OCI-LY7 (cell line): ENCODE measurements around the gene TRMT61A. TPM values are rescaled to one million over a fixed set of nuclear protein-coding genes. Genes with fewer than 3 reads are reported as not detected.

Experiments used
- BruUV-seq: library from RNA; stranded (reverse); fragments of 400-500 nt; replicated peaks from 2 replicates; lab custom pipeline; 2021; lab: Mats Ljungman, UMichigan
- CTCF ChIA-PET: fragments of 300-600 bp; sonication (Branson Sonifier 250); formaldehyde crosslinking; loops from one replicate; lab custom pipeline; 2022; ENCODE audit warnings: antibody characterized with exemption; ENCODE audit not compliant: unreplicated experiment; lab: Charles Lee
- POLR2A ChIA-PET: fragments of 300-600 bp; sonication (Branson Sonifier 250); formaldehyde crosslinking; loops from one replicate; lab custom pipeline; 2022; ENCODE audit warnings: antibody characterized with exemption; lab: Charles Lee
- DNase-seq: peaks from one replicate; pipeline ENCODE4 v3.0.0-alpha.2; 2015; ENCODE audit warnings: low spot score
- H2AFZ ChIP-seq: fragments of 200-600 bp; sonication (generic), shearing (Covaris generic); 2 replicates; pipeline ENCODE4 v1.6.1; 2014; ENCODE audit warnings: mild to moderate bottlenecking, antibody characterized with exemption, low read length, moderate library complexity
- H3K27ac ChIP-seq: fragments of 200-600 bp; sonication (generic); 2 replicates; pipeline ENCODE4 v1.5.1; 2014; ENCODE audit warnings: mixed run types, low read depth, mild to moderate bottlenecking, moderate library complexity, low read length, inconsistent platforms; ENCODE audit not compliant: poor library complexity, severe bottlenecking
- H3K36me3 ChIP-seq: fragments of 200-600 bp; sonication (generic); 2 replicates; pipeline ENCODE4 v1.6.1; 2014; ENCODE audit warnings: mild to moderate bottlenecking, antibody characterized with exemption, low read length, moderate library complexity, mixed read lengths; ENCODE audit not compliant: insufficient read depth
- H3K4me1 ChIP-seq: fragments of 200-600 bp; sonication (generic); 2 replicates; pipeline ENCODE4 v1.5.1; 2014; ENCODE audit warnings: mild to moderate bottlenecking, low read length; ENCODE audit not compliant: insufficient read depth, poor library complexity, severe bottlenecking
- H3K4me2 ChIP-seq: fragments of 200-600 bp; sonication (generic); 2 replicates; pipeline ENCODE4 v1.6.1; 2014; ENCODE audit warnings: mild to moderate bottlenecking, low read length
- H3K4me3 ChIP-seq: fragments of 200-600 bp; sonication (generic); 2 replicates; pipeline ENCODE4 v1.5.1; 2014; ENCODE audit warnings: mild to moderate bottlenecking, low read depth, low read length; ENCODE audit not compliant: poor library complexity, severe bottlenecking
- H3K79me2 ChIP-seq: fragments of 200-600 bp; sonication (generic); 2 replicates; pipeline ENCODE4 v1.6.1; 2016; ENCODE audit warnings: low read depth, mild to moderate bottlenecking, low read length, moderate library complexity, mixed read lengths; ENCODE audit not compliant: insufficient read depth
- H3K9me2 ChIP-seq: fragments of 200-600 bp; sonication (generic); 2 replicates; pipeline ENCODE4 v1.6.1; 2016; ENCODE audit warnings: mild to moderate bottlenecking, low read length, mixed read lengths; ENCODE audit not compliant: insufficient read depth
- H3K9me3 ChIP-seq: fragments of 200-600 bp; sonication (generic); 2 replicates; pipeline ENCODE4 v1.6.1; 2014; ENCODE audit warnings: mild to moderate bottlenecking, mixed run types, low read length, mixed read lengths
- H4K20me1 ChIP-seq: fragments of 200-600 bp; sonication (generic); 2 replicates; pipeline ENCODE4 v1.6.1; 2014; ENCODE audit warnings: mild to moderate bottlenecking, antibody characterized with exemption, low read length, moderate library complexity, mixed read lengths; ENCODE audit not compliant: insufficient read depth
- CTCF ChIP-seq: fragments of 200-600 bp; sonication (generic); conservative IDR thresholded peaks from 2 replicates; pipeline ENCODE4 v1.5.1; 2014; ENCODE audit warnings: mild to moderate bottlenecking, antibody characterized with exemption, low read length, moderate library complexity, mixed read lengths
- EZH2phosphoT487 ChIP-seq: fragments of 200-600 bp; sonication (generic); IDR thresholded peaks from 2 replicates; pipeline ENCODE4 v1.6.1; 2018; ENCODE audit warnings: low read depth, borderline replicate concordance, mild to moderate bottlenecking, mixed run types, antibody characterized with exemption, low read length, moderate library complexity, mixed read lengths
- intact Hi-C: fragments of 100-400 bp; cut with micrococcal nuclease; formaldehyde crosslinking; loops from one replicate; pipeline ENCODE4 v1.10.0; 2022; ENCODE audit not compliant: unreplicated experiment
- total RNA-seq, 2 experiments: library from RNA; depleted of rRNA in 1 of 2; stranded (reverse); fragments of >200 nt in 1 of 2; shearing (Covaris generic) in 1 of 2; gene quantifications; 2 replicates each; pipeline ENCODE4 v1.2.3, GENCODE V29; 2014 to 2022

TRMT61A gene
- total RNA-seq, 2 experiments from 2014 or later, result 13.1 to 17.1 TPM

- Histone ChIP-seq H3K79me2 (peaks cover 93% of the 10 kb centered on the region), H3K27ac (peak overlapping the region; percentile 71), H3K4me3 (peak overlapping the region; percentile 86), H3K4me2 (peak overlapping the region; percentile 88), H3K9me3 (no peaks in the 10 kb centered on the region), H3K4me1 (peaks cover 49% of the 10 kb centered on the region), H4K20me1 (peaks cover 33% of the 10 kb centered on the region), H3K9me2 (no peaks in the 10 kb centered on the region), H3K36me3 (peaks cover 34% of the 10 kb centered on the region), H2AFZ (peak overlapping the region; percentile 92)
- no peak for DNase-seq
- ChIA-PET CTCF (no interaction called here), POLR2A (interaction anchor here (0.6 to 0.7 kb wide), 2 partner anchors 35 to 145 kb away, joined by 3 to 16 read pairs; no protein-coding TSS in a partner anchor)
- intact Hi-C loops, result loop anchor here (5.0 to 10.0 kb wide), 5 partner anchors 46 to 352 kb away; partner anchors contain the start of genes KLC1 and PPP1R13B
- BruUV-seq, result TSS peak; percentile 79
- TF ChIP-seq EZH2phosphoT487 (no peak), CTCF (no peak)
Measured at GRCh38 chr14:103563226-103563620, 34.2 kb downstream of the TRMT61A start.

- Histone ChIP-seq H4K20me1 (peaks cover 27% of the 10 kb centered on the region), H3K9me3 (no peaks in the 10 kb centered on the region), H3K79me2 (peaks cover 85% of the 10 kb centered on the region), H3K4me2 (peak overlapping the region; percentile 88), H3K4me1 (peaks cover 49% of the 10 kb centered on the region), H3K9me2 (no peaks in the 10 kb centered on the region), H3K4me3 (peak overlapping the region; percentile 86), H2AFZ (no peak overlapping the region), H3K27ac (peak overlapping the region; percentile 71), H3K36me3 (peaks cover 27% of the 10 kb centered on the region)
- POLR2A ChIA-PET, result interaction anchor here (0.5 to 0.7 kb wide), 3 partner anchors 29 to 105 kb away, joined by 3 read pairs; no protein-coding TSS in a partner anchor
- intact Hi-C loops, result loop anchor here (5.0 to 10.0 kb wide), 5 partner anchors 47 to 351 kb away; partner anchors contain the start of genes KLC1 and PPP1R13B
- no TSS peak for BruUV-seq
- TF ChIP-seq EZH2phosphoT487, result no peak
- TF ChIP-seq CTCF, result no peak
- DNase-seq, result no peak
- CTCF ChIA-PET, result no interaction called here
Measured at GRCh38 chr14:103563844-103564505, 35.0 kb downstream of the TRMT61A start.

- Histone ChIP-seq H3K4me1 (peaks cover 22% of the 10 kb centered on the region), H3K9me3 (no peaks in the 10 kb centered on the region), H2AFZ (no peak overlapping the region), H3K4me3 (no peak overlapping the region), H3K27ac (no peak overlapping the region), H3K36me3 (peaks cover 30% of the 10 kb centered on the region), H4K20me1 (no peaks in the 10 kb centered on the region), H3K9me2 (no peaks in the 10 kb centered on the region), H3K4me2 (no peak overlapping the region), H3K79me2 (peaks cover 40% of the 10 kb centered on the region)
- POLR2A ChIA-PET, result interaction anchor here (0.6 to 0.7 kb wide), 3 partner anchors 101 to 675 kb away, joined by 3 to 4 read pairs (median 3); partner anchors contain the start of gene ZFYVE21
- TF ChIP-seq CTCF, result no peak
- TF ChIP-seq EZH2phosphoT487, result no peak
- no peak for DNase-seq
- intact Hi-C loops, result loop anchor here (10.0 kb wide), 1 partner anchor 346 kb away; no protein-coding TSS in a partner anchor
- CTCF ChIA-PET, result no interaction called here
- no TSS peak for BruUV-seq
Measured at GRCh38 chr14:103568952-103569351, 40.0 kb downstream of the TRMT61A start.
